ENCODE data around the gene FEM1C.

FEM1C gene

DNA sequence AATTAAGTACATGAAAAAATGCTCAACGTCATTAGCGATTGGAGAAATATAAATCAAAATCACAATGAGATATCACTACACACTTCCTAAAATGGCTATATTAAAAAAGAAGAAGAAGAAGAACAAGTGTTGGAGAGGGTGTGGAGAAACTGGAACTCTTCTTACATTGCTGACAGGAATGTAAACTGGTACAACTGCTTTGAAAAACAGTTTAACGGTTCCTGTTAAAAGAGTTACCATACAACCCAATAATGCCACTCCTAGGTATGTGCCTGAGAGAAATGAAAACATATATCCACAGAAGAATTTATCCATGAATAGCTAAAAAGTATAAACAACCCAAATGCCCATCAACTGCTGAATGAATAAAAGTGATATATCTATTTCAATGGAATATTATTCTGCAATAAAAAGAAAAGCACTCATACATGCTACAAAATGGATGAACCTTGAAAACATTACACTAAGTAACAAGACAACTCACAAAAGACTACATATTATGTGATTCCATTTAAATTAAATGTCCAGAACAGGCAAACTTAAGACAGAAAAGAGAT, 9.0 kb downstream of the FEM1C start:
- no peak overlapping the region for H3K4me3 ChIP-seq (ENCODE audit: low read length)
- TF ChIP-seq CTCF (conservative IDR thresholded peaks at IDR 0.05; ENCODE audit: low read depth, low read length) = no peak
- no peak for DNase-seq (ENCODE audit: low read depth)

DNA sequence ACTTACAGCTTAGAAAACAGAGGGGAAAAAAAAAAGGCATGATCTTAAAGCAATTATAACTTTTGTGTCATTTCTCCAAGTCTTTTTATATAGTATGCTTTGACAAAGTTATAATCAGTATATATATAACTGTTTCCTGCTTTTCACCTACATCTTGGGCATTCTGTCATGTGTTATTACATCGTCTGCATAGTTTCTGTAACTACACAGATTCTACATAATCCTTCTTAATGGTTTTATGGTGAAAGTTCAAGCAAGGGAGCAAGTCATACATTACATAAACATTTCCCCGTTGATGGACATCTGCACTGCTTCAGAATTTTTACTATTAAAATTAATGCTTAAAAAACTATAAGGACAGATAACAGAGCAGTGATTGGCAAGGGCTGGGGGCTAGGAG, 12.1 kb downstream of the FEM1C start:
- TF ChIP-seq CTCF (conservative IDR thresholded peaks at IDR 0.05; ENCODE audit: low read depth, low read length) = no peak
- DNase-seq (ENCODE audit: low read depth) = peak; percentile 81
- no peak overlapping the region for H3K4me3 ChIP-seq (ENCODE audit: low read length)

GRCh38 chr5:115531787-115532367, 12.7 kb downstream of the FEM1C start:
- H3K4me3 ChIP-seq (ENCODE audit: low read length) = no peak overlapping the region
- DNase-seq (ENCODE audit: low read depth) = no peak
- TF ChIP-seq CTCF (conservative IDR thresholded peaks at IDR 0.05; ENCODE audit: low read depth, low read length) = no peak

GRCh38 chr5:115531380-115531779, 13.2 kb downstream of the FEM1C start:
- no peak for DNase-seq (ENCODE audit: low read depth)
- no peak for TF ChIP-seq CTCF (conservative IDR thresholded peaks at IDR 0.05; ENCODE audit: low read depth, low read length)
- no peak overlapping the region for H3K4me3 ChIP-seq (ENCODE audit: low read length)

GRCh38 chr5:115530426-115530825, 14.1 kb downstream of the FEM1C start:
- no peak overlapping the region for H3K4me3 ChIP-seq (ENCODE audit: low read length)
- no peak for TF ChIP-seq CTCF (conservative IDR thresholded peaks at IDR 0.05; ENCODE audit: low read depth, low read length)
- no peak for DNase-seq (ENCODE audit: low read depth)

- H3K4me3 ChIP-seq (ENCODE audit: low read length) = no peak overlapping the region
- TF ChIP-seq CTCF (conservative IDR thresholded peaks at IDR 0.05; ENCODE audit: low read depth, low read length) = no peak
- no peak for DNase-seq (ENCODE audit: low read depth)
Measured at GRCh38 chr5:115526604-115527003, 18.0 kb downstream of the FEM1C start.

GRCh38 chr5:115524199-115524847, 20.3 kb downstream of the FEM1C start:
- no peak overlapping the region for H3K4me3 ChIP-seq (ENCODE audit: low read length)
- no peak for DNase-seq (ENCODE audit: low read depth)
- TF ChIP-seq CTCF (conservative IDR thresholded peaks at IDR 0.05; ENCODE audit: low read depth, low read length) = no peak

All from retinal pigment epithelial cell (primary cell).